WTC11 (cell line): Measurements from ENCODE around the gene PTPRJ. TPM values are rescaled to one million over a fixed set of nuclear protein-coding genes. Genes with fewer than 3 reads are reported as not detected.
A peak's percentile ranks its signal among the peaks of the same experiment; 100 is the strongest.

Experiments
- ATAC-seq: fragments of 200-7000 bp; cut with Tn5 transposase; 2 replicates; pipeline ENCODE4 v1.10.0; 2021; ENCODE audit warnings: mild to moderate bottlenecking, moderate library complexity
- CTCF ChIA-PET: fragments of 300-600 bp; sonication (Branson Sonifier 250); formaldehyde crosslinking; loops from one replicate; lab custom pipeline; 2021; ENCODE audit warnings: antibody characterized with exemption; lab: Charles Lee
- POLR2A ChIA-PET: fragments of 350-600 bp; sonication (Branson Sonifier 250); formaldehyde crosslinking; loops from one replicate; lab custom pipeline; 2021; ENCODE audit warnings: antibody characterized with exemption; lab: Charles Lee
- DNase-seq: peaks from one replicate; pipeline ENCODE4 v3.0.0; 2021; ENCODE audit warnings: low spot score
- H3K27ac Mint-ChIP-seq: 2 replicates; pipeline ENCODE4 v1.8.0; 2021; ENCODE audit warnings: mixed read lengths
- H3K27me3 Mint-ChIP-seq: 2 replicates; pipeline ENCODE4 v1.8.0; 2021; ENCODE audit warnings: low read depth, mild to moderate bottlenecking, moderate library complexity, mixed read lengths
- H3K36me3 Mint-ChIP-seq: 2 replicates; pipeline ENCODE4 v1.8.0; 2021; ENCODE audit warnings: mixed read lengths
- H3K4me1 Mint-ChIP-seq: 2 replicates; pipeline ENCODE4 v1.8.0; 2022; ENCODE audit warnings: mixed read lengths
- H3K4me3 Mint-ChIP-seq: 2 replicates; pipeline ENCODE4 v1.8.0; 2021; ENCODE audit warnings: mild to moderate bottlenecking, moderate library complexity, mixed read lengths
- H3K9me3 Mint-ChIP-seq: 2 replicates; pipeline ENCODE4 v1.8.0; 2021; ENCODE audit warnings: mixed read lengths
- CBFB ChIP-seq: sonication (generic); formaldehyde crosslinking; IDR thresholded peaks from 2 replicates; pipeline ENCODE4 v1.8.1; 2022; ENCODE audit warnings: mild to moderate bottlenecking, low read depth, missing genetic modification reagents
- KAT7 ChIP-seq: sonication (generic); formaldehyde crosslinking; IDR thresholded peaks from 2 replicates; pipeline ENCODE4 v1.8.1; 2023; ENCODE audit warnings: missing genetic modification reagents, mild to moderate bottlenecking, borderline replicate concordance
- NFATC4 ChIP-seq: fragments of 250-450 bp; sonication (Bioruptor Pico); IDR thresholded peaks from 2 replicates; pipeline ENCODE4 v1.9.0; 2021; ENCODE audit warnings: mild to moderate bottlenecking
- NFE2L1 ChIP-seq: sonication (generic); formaldehyde crosslinking; IDR thresholded peaks from 2 replicates; pipeline ENCODE4 v1.8.1; 2023; ENCODE audit warnings: missing genetic modification reagents
- NFYB ChIP-seq: sonication (generic); formaldehyde crosslinking; conservative IDR thresholded peaks from 2 replicates; pipeline ENCODE4 v1.8.0; 2022; ENCODE audit warnings: low read depth, missing genetic modification reagents
- NR3C1 ChIP-seq: sonication (generic); formaldehyde crosslinking; conservative IDR thresholded peaks from 2 replicates; pipeline ENCODE4 v1.8.1; 2023; ENCODE audit warnings: low read depth, mild to moderate bottlenecking, missing genetic modification reagents
- PRRX2 ChIP-seq: fragments of 250-450 bp; sonication (Bioruptor Pico); IDR thresholded peaks from 2 replicates; pipeline ENCODE4 v1.8.0; 2021; ENCODE audit warnings: mild to moderate bottlenecking
- SMAD3 ChIP-seq: sonication (generic); formaldehyde crosslinking; IDR thresholded peaks from 2 replicates; pipeline ENCODE4 v1.8.0; 2022; ENCODE audit warnings: missing genetic modification reagents, mild to moderate bottlenecking, borderline replicate concordance
- ZNF138 ChIP-seq: sonication (generic); formaldehyde crosslinking; conservative IDR thresholded peaks from 2 replicates; pipeline ENCODE4 v1.8.1; 2022; ENCODE audit warnings: mild to moderate bottlenecking, moderate library complexity, missing genetic modification reagents
- ZNF219 ChIP-seq: sonication (generic); formaldehyde crosslinking; IDR thresholded peaks from 2 replicates; pipeline ENCODE4 v1.8.0; 2023; ENCODE audit warnings: missing genetic modification reagents, mild to moderate bottlenecking, borderline replicate concordance
- ZNF263 ChIP-seq: sonication (generic); formaldehyde crosslinking; IDR thresholded peaks from 2 replicates; pipeline ENCODE4 v1.8.1; 2022; ENCODE audit warnings: low read depth, mild to moderate bottlenecking, moderate library complexity, missing genetic modification reagents
- total RNA-seq: library from RNA; stranded (reverse); gene quantifications from 3 replicates; pipeline ENCODE4 v1.2.3, GENCODE V29; 2021
- TF ChIP-seq, protein P1 (sequence below): sonication (generic); formaldehyde crosslinking; IDR thresholded peaks from 2 replicates; pipeline ENCODE4 v1.8.0; 2023; ENCODE audit warnings: missing genetic modification reagents, mild to moderate bottlenecking, borderline replicate concordance
- TF ChIP-seq, protein P2 (sequence below): sonication (generic); formaldehyde crosslinking; conservative IDR thresholded peaks from 2 replicates; pipeline ENCODE4 v1.8.1; 2022; ENCODE audit warnings: mild to moderate bottlenecking, missing genetic modification reagents
- TF ChIP-seq, protein P3 (sequence below): sonication (generic); formaldehyde crosslinking; IDR thresholded peaks from 2 replicates; pipeline ENCODE4 v1.8.0; 2022; ENCODE audit warnings: missing genetic modification reagents
- TF ChIP-seq, protein P4 (sequence below): sonication (generic); formaldehyde crosslinking; conservative IDR thresholded peaks from 2 replicates; pipeline ENCODE4 v1.8.1; 2023; ENCODE audit warnings: mild to moderate bottlenecking, low read depth, missing genetic modification reagents, moderate library complexity
- TF ChIP-seq, protein P5 (sequence below): sonication (generic); formaldehyde crosslinking; IDR thresholded peaks from 2 replicates; pipeline ENCODE4 v1.8.1; 2022; ENCODE audit warnings: missing genetic modification reagents, borderline replicate concordance
- TF ChIP-seq, protein P6 (sequence below): sonication (generic); formaldehyde crosslinking; IDR thresholded peaks from 2 replicates; pipeline ENCODE4 v1.8.0; 2022; ENCODE audit warnings: mild to moderate bottlenecking, missing genetic modification reagents

Gene PTPRJ
- total RNA-seq, 1 experiment from 2014 or later, result 19.5 TPM

DNA sequence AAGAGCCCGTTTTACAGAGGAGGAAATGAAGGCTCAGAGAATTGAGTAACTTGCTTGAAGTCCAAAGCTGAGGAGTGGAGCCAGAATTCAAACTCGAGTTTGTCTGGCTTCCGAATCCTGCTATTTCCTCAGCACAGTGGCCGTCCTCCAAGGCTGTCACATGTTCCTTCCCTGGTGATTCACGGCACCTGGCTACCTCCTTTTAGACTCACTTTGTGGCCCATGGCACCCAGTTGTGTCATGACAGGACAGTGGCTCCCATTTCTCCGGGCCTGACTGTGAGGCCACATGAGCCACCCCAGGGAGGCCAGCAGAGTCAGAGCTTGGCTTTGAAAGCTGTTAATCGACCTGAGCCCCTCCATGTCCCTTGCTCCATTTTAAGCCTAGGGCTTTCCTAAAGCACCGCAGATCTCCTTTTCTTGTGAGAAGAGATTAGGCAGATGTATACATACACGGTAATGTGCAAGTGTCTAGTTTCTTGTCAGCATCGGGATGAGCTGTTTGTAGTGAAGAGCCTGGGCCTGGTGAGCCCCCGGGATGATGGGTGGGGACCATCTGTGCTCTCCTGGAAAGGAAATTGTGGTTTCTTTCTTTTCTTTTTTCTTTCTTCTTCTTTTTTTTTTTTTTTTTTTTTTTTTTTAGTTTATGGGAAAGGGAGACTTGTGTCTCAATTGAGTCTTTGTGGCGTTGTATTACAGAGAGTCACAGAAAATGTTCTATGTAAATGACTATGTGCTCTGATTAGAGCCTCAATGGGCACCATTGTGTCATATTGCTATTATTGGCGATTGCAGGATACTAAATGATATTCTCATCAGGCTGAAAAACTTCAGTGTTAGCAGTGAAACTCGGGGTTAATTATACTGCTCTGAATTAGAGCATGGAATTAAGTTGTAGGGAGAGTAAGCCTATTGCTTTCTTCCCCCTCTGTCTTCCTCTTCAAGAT is 54.8 kb downstream of the PTPRJ start:
- DNase-seq (no peak), ATAC-seq (no peak)
- CTCF ChIA-PET, result interaction anchor here (0.8 to 1.3 kb wide), 3 partner anchors 9 to 34 kb away, joined by 3 read pairs; no protein-coding TSS in a partner anchor
- no peaks in the 10 kb centered on the region for H3K36me3 Mint-ChIP-seq
- no peaks in the 10 kb centered on the region for H3K9me3 Mint-ChIP-seq
- H3K4me1 Mint-ChIP-seq, result peaks cover 37% of the 10 kb centered on the region
- TF ChIP-seq, protein P1, sequence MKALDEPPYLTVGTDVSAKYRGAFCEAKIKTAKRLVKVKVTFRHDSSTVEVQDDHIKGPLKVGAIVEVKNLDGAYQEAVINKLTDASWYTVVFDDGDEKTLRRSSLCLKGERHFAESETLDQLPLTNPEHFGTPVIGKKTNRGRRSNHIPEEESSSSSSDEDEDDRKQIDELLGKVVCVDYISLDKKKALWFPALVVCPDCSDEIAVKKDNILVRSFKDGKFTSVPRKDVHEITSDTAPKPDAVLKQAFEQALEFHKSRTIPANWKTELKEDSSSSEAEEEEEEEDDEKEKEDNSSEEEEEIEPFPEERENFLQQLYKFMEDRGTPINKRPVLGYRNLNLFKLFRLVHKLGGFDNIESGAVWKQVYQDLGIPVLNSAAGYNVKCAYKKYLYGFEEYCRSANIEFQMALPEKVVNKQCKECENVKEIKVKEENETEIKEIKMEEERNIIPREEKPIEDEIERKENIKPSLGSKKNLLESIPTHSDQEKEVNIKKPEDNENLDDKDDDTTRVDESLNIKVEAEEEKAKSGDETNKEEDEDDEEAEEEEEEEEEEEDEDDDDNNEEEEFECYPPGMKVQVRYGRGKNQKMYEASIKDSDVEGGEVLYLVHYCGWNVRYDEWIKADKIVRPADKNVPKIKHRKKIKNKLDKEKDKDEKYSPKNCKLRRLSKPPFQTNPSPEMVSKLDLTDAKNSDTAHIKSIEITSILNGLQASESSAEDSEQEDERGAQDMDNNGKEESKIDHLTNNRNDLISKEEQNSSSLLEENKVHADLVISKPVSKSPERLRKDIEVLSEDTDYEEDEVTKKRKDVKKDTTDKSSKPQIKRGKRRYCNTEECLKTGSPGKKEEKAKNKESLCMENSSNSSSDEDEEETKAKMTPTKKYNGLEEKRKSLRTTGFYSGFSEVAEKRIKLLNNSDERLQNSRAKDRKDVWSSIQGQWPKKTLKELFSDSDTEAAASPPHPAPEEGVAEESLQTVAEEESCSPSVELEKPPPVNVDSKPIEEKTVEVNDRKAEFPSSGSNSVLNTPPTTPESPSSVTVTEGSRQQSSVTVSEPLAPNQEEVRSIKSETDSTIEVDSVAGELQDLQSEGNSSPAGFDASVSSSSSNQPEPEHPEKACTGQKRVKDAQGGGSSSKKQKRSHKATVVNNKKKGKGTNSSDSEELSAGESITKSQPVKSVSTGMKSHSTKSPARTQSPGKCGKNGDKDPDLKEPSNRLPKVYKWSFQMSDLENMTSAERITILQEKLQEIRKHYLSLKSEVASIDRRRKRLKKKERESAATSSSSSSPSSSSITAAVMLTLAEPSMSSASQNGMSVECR, result no peak
- TF ChIP-seq KAT7 (CRISPR knock-in tag) (no peak), ZNF263 (CRISPR knock-in tag) (no peak), ZNF219 (no peak), NFE2L1 (CRISPR knock-in tag) (no peak), ZNF138 (CRISPR knock-in tag) (no peak), NFYB (CRISPR knock-in tag) (no peak), NR3C1 (no peak)
- TF ChIP-seq, protein P2, sequence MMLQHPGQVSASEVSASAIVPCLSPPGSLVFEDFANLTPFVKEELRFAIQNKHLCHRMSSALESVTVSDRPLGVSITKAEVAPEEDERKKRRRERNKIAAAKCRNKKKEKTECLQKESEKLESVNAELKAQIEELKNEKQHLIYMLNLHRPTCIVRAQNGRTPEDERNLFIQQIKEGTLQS (CRISPR knock-in tag), result no peak
- TF ChIP-seq, protein P3, sequence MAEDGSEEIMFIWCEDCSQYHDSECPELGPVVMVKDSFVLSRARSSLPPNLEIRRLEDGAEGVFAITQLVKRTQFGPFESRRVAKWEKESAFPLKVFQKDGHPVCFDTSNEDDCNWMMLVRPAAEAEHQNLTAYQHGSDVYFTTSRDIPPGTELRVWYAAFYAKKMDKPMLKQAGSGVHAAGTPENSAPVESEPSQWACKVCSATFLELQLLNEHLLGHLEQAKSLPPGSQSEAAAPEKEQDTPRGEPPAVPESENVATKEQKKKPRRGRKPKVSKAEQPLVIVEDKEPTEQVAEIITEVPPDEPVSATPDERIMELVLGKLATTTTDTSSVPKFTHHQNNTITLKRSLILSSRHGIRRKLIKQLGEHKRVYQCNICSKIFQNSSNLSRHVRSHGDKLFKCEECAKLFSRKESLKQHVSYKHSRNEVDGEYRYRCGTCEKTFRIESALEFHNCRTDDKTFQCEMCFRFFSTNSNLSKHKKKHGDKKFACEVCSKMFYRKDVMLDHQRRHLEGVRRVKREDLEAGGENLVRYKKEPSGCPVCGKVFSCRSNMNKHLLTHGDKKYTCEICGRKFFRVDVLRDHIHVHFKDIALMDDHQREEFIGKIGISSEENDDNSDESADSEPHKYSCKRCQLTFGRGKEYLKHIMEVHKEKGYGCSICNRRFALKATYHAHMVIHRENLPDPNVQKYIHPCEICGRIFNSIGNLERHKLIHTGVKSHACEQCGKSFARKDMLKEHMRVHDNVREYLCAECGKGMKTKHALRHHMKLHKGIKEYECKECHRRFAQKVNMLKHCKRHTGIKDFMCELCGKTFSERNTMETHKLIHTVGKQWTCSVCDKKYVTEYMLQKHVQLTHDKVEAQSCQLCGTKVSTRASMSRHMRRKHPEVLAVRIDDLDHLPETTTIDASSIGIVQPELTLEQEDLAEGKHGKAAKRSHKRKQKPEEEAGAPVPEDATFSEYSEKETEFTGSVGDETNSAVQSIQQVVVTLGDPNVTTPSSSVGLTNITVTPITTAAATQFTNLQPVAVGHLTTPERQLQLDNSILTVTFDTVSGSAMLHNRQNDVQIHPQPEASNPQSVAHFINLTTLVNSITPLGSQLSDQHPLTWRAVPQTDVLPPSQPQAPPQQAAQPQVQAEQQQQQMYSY (CRISPR knock-in tag), result no peak
- TF ChIP-seq, protein P4, sequence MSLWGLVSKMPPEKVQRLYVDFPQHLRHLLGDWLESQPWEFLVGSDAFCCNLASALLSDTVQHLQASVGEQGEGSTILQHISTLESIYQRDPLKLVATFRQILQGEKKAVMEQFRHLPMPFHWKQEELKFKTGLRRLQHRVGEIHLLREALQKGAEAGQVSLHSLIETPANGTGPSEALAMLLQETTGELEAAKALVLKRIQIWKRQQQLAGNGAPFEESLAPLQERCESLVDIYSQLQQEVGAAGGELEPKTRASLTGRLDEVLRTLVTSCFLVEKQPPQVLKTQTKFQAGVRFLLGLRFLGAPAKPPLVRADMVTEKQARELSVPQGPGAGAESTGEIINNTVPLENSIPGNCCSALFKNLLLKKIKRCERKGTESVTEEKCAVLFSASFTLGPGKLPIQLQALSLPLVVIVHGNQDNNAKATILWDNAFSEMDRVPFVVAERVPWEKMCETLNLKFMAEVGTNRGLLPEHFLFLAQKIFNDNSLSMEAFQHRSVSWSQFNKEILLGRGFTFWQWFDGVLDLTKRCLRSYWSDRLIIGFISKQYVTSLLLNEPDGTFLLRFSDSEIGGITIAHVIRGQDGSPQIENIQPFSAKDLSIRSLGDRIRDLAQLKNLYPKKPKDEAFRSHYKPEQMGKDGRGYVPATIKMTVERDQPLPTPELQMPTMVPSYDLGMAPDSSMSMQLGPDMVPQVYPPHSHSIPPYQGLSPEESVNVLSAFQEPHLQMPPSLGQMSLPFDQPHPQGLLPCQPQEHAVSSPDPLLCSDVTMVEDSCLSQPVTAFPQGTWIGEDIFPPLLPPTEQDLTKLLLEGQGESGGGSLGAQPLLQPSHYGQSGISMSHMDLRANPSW (CRISPR knock-in tag), result no peak
- H3K4me3 Mint-ChIP-seq, result no peak overlapping the region
- H3K27me3 Mint-ChIP-seq, result no peaks in the 10 kb centered on the region
- H3K27ac Mint-ChIP-seq, result no peak overlapping the region
- POLR2A ChIA-PET, result no interaction called here

DNA sequence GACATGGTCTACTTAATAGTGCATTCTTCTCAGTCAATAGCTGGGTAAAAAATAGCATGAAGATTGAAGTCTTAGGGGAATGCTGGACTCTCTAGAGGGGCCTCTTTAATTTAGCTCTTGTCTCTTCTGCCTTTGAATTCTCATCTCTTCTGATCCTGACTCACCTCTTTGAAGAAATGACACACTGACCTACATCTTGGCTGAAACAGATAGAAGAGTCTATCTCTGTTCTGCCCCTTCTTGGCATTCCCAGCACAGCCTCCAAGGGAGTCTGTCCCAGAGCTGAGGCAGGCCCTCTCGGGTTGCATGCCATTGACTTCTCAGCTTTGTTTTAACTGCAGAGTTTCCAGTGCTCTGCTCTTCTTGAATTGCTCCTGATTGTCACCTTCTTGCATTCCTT is 55.7 kb downstream of the PTPRJ start:
- Mint-ChIP-seq H3K27me3 (no peaks in the 10 kb centered on the region), H3K9me3 (no peaks in the 10 kb centered on the region), H3K36me3 (no peaks in the 10 kb centered on the region), H3K27ac (no peak overlapping the region; the same call in 1 of the 2 replicates), H3K4me1 (peaks cover 38% of the 10 kb centered on the region), H3K4me3 (no peak overlapping the region)
- TF ChIP-seq, protein P5, sequence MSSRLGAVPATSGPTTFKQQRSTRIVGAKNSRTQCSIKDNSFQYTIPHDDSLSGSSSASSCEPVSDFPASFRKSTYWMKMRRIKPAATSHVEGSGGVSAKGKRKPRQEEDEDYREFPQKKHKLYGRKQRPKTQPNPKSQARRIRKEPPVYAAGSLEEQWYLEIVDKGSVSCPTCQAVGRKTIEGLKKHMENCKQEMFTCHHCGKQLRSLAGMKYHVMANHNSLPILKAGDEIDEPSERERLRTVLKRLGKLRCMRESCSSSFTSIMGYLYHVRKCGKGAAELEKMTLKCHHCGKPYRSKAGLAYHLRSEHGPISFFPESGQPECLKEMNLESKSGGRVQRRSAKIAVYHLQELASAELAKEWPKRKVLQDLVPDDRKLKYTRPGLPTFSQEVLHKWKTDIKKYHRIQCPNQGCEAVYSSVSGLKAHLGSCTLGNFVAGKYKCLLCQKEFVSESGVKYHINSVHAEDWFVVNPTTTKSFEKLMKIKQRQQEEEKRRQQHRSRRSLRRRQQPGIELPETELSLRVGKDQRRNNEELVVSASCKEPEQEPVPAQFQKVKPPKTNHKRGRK (CRISPR knock-in tag), result no peak
- TF ChIP-seq SMAD3, result no peak
- TF ChIP-seq, protein P6, sequence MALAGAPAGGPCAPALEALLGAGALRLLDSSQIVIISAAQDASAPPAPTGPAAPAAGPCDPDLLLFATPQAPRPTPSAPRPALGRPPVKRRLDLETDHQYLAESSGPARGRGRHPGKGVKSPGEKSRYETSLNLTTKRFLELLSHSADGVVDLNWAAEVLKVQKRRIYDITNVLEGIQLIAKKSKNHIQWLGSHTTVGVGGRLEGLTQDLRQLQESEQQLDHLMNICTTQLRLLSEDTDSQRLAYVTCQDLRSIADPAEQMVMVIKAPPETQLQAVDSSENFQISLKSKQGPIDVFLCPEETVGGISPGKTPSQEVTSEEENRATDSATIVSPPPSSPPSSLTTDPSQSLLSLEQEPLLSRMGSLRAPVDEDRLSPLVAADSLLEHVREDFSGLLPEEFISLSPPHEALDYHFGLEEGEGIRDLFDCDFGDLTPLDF (CRISPR knock-in tag), result no peak
- TF ChIP-seq NFATC4 (CRISPR knock-in tag), result no peak
- no peak for TF ChIP-seq NR3C1
- no peak for TF ChIP-seq CBFB (CRISPR knock-in tag)
- TF ChIP-seq PRRX2 (CRISPR knock-in tag), result no peak
- DNase-seq (no peak), ATAC-seq (peak; percentile 80)
- POLR2A ChIA-PET, result no interaction called here
- CTCF ChIA-PET, result interaction anchor here (0.8 to 1.3 kb wide), 3 partner anchors 8 to 35 kb away, joined by 3 read pairs; no protein-coding TSS in a partner anchor
